Right hindlimb (tissue), 1 donor: ENCODE measurements around the gene CDH13.

Experiments
- DNase-seq: peaks from one replicate; pipeline ENCODE4 v3.0.0-alpha.2; 2018

Gene CDH13

GRCh38 chr16:82699711-82700495 is 73.1 kb downstream of the CDH13 start:
- no peak for DNase-seq

DNA sequence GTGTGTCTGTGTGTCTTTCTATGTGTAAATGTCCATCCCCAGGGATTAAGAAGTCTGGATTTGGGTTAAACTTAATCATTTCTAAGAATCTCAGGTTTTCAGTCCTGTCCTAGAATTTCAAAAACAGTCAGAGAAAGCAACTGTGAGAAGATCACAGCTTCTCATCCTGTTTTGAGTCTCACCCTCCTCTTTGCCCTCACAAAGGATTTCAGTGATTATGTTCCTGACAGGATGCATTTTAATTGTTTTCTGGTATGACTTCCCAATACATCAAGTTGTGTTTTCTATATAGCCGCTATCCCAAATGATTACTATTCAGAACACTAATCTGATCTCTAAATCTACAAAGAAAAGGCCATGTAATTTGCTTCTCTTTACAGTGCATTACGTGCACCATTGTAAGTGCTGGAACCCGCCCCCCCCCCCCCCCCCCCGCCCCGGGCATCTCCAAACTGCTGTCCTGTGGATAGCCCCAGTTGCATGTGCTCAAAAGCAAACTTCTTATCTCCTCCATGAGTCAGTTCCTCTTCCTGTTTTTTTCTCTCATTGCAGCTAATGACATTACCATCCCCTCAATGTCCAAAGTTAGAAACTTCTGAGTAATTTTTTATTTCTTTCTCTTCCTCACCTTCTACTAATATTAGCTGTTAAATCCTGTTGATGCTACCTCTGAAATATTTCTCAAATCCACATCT is 73.9 kb downstream of the CDH13 start:
- no peak for DNase-seq

GRCh38 chr16:82701442-82701955 is 74.7 kb downstream of the CDH13 start:
- no peak for DNase-seq

- no peak for DNase-seq
Measured at GRCh38 chr16:82703161-82703560, 76.4 kb downstream of the CDH13 start.

DNA sequence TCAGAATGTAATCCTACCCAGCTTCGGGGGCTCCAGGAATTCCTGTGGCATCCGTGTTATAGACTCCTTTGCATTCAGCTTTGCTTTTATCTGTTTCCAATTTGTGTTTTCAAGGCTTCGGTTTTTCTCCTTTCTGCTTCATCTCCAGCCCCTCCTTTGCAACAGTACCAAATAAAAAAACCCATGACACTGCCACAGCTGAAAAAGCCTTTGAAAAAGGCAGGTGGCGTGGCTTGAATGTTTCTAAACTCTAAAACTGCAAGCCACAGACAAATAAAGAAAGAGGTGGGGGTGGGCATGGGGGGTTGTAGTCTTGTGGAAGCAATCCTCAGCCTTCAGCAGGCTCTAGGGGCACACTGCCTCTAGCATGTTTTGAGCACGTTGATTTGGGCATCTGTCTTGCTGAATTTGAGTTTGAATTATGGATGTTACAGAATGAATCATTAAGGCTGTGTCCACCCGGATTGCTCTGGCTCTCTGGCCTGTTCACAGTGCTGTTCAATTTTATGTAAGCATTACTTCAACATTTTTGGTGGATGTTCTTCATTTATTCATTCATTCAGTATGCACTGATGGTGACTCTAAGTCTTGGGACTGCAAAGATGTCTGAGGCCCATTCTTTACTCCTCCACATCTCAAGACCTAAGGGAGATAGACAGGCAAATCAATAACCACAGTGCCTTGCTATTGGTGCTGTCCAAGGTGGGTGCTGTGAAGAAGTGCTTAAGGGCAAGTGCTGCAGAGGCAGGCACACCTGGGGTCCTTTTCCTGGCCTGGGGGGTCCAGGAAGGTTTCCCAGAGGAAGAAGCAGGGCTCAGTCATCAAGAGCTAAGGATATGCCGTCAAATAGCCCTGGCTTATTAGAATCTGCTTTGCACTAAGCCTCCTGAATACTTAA is 77.4 kb downstream of the CDH13 start:
- no peak for DNase-seq

- DNase-seq: no peak
Measured at GRCh38 chr16:82709987-82710386, 83.2 kb downstream of the CDH13 start.

- DNase-seq: no peak
Measured at GRCh38 chr16:82713778-82714177, 87.0 kb downstream of the CDH13 start.

GRCh38 chr16:82715160-82715559 is 88.4 kb downstream of the CDH13 start:
- DNase-seq: no peak

GRCh38 chr16:82715833-82716232 is 89.1 kb downstream of the CDH13 start:
- no peak for DNase-seq

- no peak for DNase-seq
Measured at GRCh38 chr16:82716361-82716855, 89.6 kb downstream of the CDH13 start.

DNA sequence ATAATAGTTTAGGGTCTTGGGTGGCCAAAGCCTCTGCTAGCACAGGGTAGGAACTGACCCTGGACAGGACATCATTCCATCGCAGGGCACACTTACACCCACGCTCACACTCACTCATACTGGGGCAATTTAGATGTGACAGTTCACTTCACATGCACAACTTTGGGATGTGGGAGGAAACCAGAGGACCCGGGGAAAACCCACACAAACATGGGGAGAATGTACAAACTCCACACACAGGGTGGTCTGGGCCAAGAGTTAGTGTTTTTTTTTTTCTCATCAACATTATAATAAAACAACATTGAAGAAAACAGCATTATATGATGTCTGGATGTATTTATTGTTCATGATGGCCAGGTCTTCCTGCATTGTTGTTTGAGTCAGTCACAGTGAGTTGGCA is 93.6 kb downstream of the CDH13 start:
- no peak for DNase-seq

DNA sequence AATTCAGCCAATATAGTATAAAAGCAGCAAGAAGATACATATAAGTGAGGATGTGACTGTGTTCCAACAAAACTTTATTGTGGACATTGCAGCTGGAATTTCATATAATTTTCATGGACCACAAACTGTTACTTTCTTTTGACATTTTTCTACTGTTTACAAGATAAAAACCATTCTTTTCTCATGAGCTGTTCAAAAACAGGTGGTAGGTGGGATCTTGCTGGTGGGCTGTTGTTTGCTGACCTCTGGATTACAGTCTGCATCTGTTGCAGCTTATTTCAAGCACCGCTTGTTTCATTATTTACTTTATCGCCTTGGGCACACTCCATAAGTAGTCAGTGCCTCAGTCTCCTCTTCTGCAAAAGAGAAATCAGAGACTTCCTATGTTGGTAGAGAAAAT is 99.5 kb downstream of the CDH13 start:
- DNase-seq: no peak

DNA sequence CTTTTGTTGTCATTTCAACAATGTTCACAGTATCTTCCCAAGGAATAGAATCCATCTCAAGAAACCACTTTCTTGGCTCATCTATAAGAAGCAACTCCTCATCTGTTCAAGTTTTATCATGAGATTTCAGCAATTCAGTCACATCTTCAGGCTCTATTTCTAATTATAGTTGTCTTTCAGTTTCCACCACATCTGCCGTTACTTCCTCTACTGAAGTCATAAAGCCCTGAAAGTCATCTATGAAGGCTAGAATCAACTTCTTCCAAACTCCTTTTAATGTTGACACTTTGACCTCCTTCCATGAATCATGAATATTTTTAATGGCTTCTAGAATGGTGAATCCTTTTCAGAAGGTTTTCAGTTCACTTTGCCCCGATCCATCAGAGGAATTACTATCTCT is 102.1 kb downstream of the CDH13 start:
- DNase-seq: no peak

DNA sequence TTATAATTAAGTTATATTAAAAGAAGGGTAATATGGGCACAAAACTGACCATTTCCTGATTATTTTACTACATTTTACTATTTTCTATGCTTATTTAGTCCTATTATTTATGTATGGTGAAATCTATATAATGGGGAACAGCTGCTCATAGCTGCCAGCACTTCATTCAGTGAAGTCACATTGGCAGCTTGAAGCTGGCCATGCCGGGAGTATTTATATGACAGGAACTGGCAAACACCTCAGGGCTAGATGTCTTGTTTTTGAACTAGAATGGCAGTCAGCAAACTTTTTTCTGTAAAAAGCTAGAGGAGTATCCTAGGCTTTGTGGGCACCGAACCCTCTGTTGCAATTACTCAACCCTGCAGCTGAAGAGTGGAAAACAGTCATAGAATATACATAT is 104.1 kb downstream of the CDH13 start:
- DNase-seq: no peak

DNA sequence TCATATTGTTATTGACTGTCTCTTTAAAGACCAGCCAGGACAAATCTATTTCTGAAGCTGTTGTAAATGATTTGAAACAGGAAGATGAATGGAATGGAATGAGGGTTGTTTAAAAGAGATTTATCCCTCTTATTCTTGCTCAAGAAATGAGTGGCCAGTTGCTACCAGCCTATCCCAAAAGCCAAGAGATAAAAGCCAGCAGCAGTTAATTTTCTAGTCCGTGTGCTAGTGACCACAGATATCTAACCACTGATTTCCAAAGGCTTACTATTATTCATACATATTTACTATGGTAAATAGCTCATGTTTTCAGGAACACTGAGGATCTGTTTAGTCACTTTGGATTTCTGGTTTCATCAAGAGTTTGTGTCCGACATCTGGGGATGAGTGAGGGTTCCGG is 105.7 kb downstream of the CDH13 start:
- DNase-seq: no peak

- no peak for DNase-seq
Measured at GRCh38 chr16:82735186-82735585, 108.4 kb downstream of the CDH13 start.

DNA sequence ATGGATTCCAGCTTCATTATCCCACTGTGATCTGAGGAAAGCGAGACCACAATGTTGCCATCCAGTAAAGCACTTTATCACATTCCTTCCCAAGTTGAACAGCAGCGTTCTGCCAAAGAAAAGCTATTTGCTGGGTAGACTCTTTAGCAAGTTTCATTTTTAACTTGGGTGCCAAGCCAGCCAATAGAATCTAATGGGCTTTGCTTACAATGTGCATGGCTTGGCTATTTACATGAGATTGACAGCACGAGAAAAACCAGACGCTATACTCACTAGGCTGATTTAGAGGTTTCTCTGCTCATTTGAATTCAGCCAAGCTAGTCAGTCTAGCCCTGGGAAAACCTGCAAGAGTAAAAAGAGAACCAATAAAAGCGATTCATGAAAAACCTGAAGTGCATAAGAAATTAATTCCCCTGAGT is 108.9 kb downstream of the CDH13 start:
- DNase-seq: no peak

GRCh38 chr16:82736224-82736623 is 109.5 kb downstream of the CDH13 start:
- no peak for DNase-seq

DNA sequence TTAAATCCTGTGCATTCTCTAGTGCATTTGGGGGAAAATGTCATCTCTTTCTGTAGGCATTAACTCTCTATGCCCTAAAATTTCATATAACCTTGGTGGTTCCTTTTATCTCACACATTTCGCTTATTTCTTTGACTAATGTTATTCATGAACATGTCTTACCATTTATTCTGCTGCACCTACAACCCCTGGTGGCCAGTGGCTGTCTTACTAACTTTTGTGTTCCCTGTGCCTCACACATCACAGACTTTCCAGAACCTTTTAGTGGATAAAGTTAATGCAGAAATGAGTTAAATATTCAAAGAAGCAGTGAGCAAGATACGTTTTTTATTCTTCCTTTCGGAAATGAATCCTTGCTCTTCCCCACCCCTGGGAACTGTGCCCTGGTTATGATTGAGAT is 111.9 kb downstream of the CDH13 start:
- no peak for DNase-seq

DNA sequence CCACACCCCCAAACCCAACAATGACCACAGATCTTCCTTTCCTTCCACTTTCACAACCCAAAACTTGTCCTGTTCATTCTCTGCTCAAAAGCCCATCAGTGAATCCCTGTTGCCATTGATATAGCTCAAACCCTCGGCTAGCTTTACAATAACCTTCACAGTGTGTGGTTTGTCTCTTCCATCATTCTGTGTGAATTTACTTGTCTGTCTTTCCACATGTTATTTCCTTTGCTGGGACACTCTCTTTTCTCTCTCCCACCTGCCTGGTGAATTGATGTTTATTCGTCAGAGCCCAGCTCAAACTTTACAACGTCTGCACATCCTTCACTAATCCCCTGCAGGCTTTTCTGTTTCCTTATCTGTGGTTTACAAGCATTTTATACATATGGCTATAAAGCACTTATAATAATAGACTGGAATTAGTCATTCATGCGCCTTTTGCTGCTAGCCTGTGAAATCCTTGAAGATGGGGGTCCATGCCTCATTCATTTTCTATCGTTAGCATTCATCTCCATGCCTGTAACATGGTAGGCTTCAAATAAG is 114.4 kb downstream of the CDH13 start:
- no peak for DNase-seq

DNA sequence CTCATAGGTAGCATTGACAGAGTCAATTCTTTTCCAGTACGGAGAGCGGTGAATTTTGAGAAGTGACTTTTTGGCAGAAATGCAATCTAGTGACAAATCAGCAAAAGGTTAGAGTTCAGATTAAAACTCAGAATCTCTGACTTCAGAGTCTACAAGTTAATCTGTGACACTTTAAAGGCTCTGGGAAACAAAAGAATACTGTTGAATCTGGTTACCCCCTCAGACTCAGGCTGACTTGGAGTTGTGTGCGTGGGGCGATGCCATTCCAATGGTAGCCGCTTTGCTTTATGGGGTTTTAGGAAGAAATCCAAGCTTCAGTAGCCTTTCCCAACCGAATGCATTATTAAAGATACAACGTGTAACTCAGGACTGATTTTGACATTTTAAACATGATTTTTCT is 118.2 kb downstream of the CDH13 start:
- DNase-seq: no peak

DNA sequence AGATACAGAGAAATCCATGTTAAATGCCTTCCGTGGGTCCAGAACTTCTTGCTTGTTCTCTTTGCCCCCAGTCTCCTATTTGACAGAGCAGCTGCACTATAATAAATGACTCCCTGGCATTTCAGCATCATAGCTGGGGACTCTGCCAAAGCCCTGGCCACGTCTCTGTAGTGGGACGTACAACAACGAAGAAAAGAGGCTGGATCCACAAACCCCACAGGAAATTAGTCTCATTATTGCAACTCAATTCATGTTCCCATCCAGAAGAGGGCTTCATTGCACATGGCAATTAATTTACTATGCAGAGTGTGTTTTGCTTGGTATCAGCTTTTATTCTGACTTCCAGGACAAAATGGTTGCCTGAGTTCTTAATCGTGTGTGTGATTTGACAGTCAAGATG is 121.3 kb downstream of the CDH13 start:
- peak; percentile 42 for DNase-seq

DNA sequence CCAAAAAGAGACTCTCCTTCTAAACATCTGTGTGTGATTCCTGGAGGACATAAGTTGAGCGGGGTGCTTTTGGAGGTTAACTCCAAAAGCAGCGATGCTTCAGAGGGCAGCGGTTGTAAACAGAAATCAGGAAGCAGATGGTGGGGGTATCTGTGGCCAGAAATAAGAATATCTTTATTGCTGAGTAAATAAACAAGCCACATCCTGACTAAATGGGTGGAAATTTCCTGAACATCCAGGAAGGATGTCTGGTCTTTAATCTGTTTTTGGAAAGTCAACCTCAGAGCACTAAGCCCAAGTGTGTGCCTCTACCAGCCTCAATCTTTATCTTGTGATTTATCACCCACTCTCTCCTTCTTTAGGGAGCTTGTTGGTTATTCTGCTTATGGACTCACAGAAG is 123.3 kb downstream of the CDH13 start:
- no peak for DNase-seq
